Testis (tissue), 2 donors: ENCODE data around the gene PRCC.

Source experiments
- CTCF ChIP-seq, 3 experiments: fragments of 450-650 bp in 2 of 3; fragments of 200-600 bp in 1 of 3; sonication (generic) in 1 of 3; IDR thresholded peaks; one replicate each; pipeline ENCODE4 v1.5.1; 2016 to 2019; ENCODE audit warnings: antibody characterized with exemption in 3 of 3, mild to moderate bottlenecking in 2 of 3, moderate library complexity in 1 of 3
- POLR2A ChIP-seq: fragments of 450-650 bp; IDR thresholded peaks from one replicate; pipeline ENCODE4 v1.6.1; 2017; ENCODE audit warnings: antibody characterized with exemption, mild to moderate bottlenecking, moderate library complexity

- TF ChIP-seq CTCF (IDR thresholded peaks at IDR 0.05): no peak
- TF ChIP-seq POLR2A: no peak
Measured at GRCh38 chr1:156844638-156845037, 77.3 kb downstream of the PRCC start.
